NCI-H128 (cell line): ENCODE measurements around the gene DGKH.
"Not testable (repeated sequence)": the region's sequence is repeated elsewhere in the genome, so short reads cannot be mapped to it uniquely, and the experiment has no call there.

Experiments
- DNase-seq: peaks from one replicate; lab custom pipeline; 2025; ENCODE audit not compliant: unreplicated experiment; lab: John Stamatoyannopoulos, UW

The DGKH gene

DNA sequence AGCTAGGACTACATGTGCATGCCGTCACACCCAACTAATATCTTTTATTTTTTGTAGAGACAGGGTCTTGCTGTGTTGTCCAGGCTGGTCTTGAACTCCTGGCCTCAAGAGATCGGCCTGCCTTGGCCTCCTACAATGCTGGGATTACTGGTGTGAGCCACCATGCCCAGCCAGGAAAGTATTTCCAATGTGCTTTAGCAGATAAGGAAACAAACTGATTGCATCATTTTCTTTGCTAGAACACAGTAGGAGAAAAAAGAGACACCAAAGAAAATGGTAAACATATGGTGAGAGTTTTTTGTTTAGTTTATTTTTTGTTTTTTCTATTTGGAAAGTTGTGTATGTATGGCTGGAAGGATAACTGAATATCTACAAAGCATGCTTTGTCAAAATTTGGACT lies 176.6 kb downstream of the DGKH start:
- DNase-seq, result no peak

DNA sequence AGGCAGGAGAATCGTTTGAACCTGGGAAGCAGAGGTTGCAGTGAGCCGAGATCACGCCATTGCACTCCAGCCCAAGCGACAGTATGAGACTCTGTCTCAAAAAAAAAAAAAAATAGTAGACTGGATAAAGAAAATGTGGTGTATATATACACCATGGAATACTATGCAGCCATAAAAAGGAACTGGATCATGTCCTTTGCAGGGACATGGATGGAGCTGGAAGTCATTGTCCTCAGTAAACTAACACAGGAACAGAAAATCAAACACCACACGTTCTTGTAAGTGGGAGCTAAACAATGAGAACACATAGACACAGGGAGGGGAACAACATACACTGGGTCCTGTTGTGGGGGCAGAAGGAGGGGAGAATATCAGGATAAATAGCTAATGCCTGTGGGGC lies 178.3 kb downstream of the DGKH start:
- DNase-seq, result not testable (repeated sequence)

DNA sequence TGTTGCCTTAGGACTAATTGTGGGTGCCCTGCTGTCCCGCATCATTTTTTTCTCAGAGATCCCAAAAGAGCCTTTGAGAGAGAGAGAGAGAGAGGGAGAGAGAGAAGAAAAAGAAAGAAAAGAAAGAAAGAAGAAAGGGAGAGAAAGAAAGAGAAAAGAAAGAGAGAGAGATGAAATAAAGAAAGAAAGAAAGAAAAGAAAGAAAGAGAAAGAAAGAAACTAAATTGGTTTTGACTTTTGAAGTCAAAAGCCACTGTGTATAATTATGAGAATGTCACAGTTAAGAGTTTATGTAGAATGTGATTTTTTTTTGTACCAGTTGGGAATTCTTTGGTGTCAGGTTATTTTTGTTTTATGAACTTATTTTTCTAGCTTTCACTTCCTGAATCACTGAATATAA lies 180.1 kb downstream of the DGKH start:
- DNase-seq, result no peak

DNA sequence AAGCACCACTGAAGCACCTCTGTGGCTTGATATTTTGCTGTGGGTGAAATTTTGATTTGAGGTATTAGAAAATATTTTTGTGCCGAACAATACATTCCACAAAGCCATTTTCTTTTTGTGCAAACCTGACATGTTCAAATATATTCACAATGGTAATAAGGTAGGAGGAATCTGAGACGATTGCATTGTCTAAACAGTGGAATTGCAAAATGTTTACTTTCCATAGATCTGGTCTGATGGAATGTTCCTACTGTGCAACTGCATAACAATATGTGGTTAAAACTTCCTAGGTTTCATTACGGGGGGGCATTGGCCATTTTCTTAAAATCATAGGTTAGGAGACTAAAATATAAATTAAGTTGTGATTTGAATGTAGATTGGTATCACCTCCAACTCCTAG lies 180.8 kb downstream of the DGKH start:
- no peak for DNase-seq

DNA sequence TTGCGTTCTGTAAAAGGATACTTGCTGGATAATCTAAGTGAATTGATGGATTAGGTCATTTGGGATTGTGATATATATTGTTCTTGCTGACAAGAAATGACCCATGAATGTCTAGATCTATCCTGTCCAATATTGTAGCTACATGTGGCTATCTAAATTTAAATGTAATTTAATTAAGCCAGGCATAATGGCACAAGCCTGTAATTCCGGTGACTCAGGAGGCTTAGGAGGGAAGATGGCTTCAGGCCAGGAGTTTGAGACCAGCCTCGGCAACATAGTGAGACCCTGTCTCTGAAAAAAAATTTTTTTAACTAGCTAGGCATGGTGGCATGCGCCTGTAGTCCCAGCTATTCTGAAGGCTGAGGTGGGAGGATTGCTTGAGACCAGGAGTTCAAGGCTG lies 184.2 kb downstream of the DGKH start:
- no peak for DNase-seq

DNA sequence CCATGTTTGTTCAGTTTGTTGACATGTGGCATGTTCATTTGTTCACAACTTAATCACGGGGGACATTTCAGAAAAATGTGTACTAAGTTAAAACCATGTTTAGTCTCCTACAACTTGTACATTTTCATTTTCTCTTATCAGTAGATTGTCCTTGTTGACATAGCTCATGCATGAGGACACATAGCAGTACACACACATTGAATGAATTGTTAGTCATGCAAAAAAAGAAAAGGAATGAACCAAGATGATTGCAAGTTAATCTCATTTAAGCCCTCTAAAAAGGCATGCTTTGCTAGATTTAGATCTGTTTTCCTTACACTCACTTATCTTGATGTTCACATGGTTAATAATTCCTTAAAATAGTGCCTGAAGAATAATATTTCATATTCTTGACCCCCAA lies 185.3 kb downstream of the DGKH start:
- no peak for DNase-seq

DNA sequence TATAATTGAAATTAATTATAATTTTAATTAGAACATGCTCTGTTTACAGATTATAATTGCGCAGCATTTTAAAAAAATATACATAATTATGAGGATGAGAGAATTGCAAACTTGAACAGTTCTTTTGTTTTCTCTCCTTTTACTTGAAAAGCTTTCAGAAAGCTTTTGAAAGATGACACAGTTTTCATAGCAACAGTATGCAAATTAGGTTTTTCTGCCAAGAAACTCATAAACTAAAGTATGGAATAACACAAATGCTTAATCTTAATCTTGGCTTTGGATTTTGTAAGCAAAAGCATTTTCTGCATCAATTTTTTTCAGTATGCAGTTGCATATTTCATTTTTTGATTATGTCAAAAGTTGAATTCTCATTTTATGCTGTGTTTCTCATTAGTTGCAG lies 190.7 kb downstream of the DGKH start:
- DNase-seq, result no peak

DNA sequence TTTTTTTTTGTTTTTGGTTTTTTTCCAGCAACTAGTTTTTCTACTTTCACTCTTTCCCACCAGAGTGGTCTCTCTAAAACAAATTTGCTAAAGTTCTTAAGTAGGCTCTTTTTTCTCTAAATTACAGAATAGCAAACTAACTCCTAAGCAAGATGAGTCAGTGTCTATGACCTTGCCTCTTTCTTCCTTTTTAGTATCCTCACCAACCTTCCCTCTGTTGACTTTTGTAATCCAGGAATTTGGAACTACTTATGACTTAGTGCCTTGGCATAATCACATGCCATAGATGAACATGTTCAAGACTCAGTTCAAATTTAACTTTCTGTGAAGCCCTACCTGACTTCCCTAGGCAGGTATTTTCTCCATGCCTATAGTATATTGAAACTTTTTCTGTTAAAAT lies 191.2 kb downstream of the DGKH start:
- DNase-seq, result no peak

DNA sequence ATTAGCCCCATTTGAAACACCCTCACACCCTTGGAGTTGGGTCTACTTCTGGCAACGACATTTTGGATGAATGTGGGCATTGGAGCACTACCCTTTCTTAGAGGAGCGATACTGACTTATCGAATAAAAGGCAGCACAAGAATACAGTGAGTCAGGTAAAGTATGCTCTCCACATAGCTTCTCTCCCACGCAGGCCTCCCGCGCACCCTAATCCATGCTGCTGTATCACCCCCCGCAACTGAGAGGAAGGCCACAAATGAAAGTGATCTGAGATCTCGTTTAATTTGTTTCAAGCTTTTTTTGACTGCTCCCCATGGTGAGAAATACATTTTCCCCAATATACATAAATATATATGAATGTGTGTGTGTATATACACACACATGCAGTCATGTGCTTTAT lies 198.1 kb downstream of the DGKH start:
- no peak for DNase-seq

DNA sequence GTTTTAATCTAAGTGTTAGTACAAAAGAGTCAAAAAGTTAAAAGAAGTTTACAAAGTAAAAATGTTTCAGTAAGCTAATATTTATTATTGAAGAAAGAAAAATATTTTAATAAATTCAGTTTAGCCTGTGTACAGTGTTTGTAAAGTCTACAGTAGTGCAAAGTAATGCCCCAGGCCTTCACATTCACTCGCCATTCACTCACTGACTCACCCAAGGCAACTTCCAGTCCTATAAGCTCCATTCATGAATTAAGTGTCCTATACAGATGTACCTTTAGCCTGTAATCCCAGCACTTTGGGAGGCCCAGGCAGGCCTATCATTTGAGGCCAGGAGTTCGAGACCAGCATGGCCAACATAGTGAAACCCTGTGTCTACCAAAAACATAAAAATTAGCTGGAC lies 199.4 kb downstream of the DGKH start:
- DNase-seq, result no peak

DNA sequence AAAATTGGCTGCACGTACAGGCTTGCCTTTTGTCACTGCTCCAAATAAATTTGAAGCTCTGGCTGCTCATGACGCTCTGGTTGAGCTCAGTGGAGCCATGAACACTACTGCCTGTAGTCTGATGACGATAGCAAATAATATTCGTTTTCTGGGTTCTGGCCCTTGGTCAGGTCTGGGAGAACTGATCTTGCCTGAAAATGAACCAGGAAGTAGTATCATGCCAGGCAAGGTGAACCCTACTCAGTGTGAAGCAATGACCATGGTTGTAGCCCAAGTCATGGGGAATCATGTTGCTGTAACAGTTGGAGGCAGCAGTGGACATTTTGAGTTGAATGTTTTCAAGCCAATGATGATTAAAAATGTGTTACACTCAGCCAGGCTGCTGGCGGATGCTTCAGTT lies 207.4 kb downstream of the DGKH start:
- no peak for DNase-seq

DNA sequence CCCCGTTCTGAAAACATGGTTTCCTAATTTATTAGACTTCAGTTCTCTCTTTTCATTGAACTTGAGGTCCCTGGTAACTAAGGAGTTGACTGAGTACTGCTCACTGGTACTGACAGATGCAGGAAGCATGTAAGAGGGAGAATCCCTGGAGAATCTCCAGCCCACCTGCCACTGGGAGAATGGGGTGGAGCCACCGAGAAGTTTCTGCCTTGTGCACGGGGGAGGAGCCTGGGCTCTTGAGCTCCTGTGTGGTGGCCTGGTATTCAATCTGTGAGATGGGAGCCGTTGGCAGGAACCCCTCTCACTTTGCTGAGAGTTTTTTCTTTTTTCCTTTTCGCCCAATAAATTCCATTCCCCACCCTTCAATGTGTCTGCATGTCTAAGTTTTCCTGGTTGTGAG lies 210.3 kb downstream of the DGKH start:
- DNase-seq, result no peak

DNA sequence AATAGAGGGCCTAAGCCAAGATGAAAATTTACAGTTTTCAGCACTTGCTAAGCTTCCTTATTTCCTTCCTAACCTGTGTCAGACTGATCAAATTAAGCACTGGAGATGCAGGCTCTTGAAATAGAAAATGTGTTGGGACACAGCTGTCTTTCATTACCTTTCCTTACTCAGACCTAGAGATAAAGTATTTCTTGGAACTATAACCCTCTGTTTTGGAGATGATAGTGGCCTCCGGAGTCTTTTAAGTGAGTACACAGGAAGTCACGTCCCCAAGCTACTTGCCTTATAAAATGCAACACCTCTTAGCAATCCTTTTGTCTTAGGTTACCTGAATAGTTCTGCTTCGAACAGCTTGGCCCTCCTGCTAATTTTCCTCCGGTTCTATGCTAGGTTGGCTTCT lies 211.1 kb downstream of the DGKH start:
- DNase-seq, result no peak

DNA sequence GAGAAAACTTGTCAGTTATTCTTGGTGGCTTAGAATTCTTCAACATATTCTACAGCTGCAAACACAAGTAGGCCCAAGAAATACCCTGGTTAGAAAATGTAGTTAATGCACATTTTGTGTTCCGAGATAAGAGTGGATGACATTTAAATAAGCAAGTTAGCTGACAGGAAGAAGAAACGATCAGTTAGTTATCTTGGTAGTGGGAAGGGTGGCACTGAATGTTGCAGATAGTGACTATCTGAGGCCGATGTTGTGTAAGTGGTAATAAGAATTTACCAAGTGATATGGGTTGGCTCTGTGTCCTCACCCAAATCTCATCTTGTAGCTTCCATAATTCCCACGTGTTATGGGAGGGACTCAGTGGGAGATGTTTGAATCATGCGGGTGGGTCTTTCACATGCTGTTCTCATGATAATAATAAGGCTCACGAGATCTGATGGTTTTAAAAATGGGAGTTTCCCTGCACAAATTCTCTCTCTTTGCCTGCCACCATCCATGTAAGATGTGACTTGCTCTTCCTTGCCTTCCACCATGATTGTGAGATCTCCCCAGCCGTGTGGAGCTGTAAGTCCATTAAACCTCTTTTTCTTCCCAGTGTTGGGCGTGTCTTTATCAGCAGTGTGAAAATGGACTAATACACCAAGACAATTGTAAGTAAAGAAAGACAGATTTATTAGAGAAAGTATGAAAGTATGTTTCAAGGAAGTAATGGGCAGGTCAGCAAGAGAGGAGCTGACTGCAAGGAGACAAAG lies 212.6 kb downstream of the DGKH start:
- DNase-seq, result no peak

DNA sequence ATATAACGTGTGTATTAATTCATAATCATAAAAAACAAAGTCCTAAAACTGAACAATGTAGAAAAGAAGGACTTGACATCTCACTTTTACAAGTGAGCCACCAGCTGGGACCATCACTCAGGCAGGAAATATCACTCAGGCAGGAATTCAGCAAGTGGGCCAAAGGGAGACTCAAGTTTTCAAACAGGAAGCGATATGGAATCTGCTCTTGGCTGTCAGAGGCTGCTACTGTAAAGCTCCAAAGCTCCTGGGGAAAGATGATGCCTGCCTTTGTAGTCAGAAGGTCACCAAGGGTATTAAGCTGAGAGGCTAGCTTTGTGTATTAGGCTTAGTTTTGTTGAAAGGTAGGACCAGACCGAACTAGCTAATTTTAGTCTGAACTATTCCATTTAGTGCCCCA lies 218.0 kb downstream of the DGKH start:
- no peak for DNase-seq

DNA sequence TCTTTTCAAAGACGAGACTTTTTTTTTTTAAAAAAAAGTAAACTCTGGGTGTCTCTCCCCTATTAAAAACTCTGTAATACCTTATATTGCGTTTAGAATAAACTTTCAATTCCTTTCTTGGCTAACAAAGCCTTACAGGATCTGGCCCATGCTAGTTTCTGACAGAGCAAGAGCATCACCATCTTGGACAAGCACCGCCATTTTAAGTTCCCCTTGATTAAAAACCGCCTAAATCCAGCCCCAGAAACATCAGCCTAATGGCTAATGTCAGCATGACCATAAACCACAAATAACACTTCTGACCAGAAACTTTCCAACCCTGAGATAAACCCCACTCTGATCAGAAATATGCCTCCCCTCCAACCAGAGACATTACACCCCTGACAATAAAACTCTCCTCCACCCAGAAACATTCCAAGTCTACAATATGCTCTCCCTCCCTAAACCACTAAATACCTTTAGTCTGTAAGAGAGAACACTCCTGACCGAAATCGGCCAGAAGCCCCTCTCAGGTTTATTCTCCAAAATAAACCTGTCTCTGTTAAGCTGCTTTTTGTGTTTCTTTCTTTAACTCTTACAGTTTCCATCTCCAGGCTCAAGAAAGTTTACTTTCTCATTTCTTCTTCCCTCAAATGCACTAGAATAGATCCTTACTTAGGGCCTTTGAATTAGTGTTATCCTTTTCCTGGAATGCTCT lies 221.9 kb downstream of the DGKH start:
- DNase-seq, result no peak

DNA sequence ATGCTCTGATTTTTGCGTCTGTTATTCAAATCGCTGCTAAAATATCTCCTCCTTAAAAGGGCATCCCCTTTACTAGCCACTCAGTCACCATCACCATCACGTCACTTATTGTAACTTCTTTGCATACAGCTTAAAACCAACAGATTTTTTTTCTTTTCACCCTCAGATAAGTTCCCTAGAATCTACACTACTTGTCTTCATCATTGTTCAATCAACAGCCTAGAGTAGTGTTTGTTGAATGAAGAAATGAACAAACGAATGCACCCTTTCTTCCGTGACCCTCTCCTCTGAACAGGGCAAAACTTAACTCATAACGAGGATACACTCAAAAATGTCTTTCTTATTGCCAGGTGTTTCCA lies 222.4 kb downstream of the DGKH start:
- DNase-seq, result no peak

DNA sequence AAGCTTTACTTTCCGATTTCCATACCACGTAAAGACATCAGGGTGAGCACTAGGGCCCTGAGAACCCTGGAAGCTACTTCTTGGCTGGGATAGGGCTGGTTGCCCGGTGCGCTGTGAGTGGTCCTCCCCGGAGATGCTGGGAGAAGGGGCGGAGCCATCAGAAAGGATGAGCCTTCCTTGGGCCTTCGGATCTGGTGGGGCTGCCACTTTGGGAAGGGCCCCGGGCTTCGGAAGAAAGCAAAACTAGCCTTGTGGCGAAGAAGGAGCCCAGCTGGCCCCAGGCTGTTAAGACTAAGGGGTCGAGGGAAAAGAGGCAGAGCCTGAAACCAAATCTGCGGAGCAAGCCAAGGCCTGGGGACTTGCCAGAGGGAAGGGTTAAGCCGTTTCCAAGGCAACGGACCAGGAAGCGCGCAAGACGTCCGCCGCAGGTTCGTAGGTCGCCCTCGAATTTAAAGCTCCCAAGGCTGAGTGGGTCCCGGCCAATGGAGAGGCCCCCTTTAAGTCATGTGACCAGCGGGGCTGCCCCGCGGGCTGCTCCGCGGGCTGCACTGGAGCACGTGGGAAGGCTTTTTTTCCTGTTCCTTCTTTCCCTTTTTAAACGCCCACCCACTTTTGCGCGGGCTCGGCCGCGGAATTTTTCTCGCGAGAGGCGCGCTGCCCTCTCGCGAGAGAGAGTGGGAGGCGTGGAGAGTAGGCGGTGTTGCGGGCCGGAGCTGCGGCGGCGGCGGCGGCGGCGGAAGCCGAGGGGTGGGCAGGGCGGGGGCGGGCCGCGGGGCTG lies 223.1 kb downstream of the DGKH start:
- peak; percentile 90 for DNase-seq

DNA sequence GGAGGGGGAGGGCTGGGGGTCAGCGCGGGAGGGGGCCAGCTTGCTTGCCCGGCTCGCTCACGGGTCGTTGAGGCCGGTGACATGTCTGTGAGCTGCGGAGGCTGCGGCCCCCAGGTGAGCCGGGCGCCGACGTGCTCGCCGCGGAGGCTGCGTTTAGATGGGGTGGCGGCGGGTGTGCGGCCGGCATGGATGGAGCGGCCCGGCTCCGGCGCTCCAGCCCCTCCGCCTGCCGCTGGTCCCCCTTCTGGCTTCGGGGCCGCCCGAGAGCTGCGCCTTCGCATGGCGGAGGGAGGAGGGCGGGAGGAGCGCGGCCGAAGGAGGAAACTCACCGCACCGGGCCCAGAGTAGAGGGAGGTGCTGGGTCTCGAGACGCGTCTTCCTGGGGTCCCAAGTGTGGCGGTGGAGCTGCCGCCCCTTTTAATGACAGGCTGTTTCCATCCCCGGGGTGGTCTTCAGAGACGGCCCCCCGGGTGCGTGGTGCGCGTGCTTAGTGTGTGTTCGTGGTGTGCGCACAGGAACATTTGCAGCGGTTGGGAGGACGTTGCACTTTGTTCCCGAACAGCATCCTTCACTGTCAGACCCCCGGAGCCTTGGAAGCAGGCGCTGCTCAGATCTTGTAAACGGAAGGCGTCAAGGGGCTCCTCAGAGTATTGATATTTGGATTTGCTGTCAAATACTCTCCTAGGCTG lies 223.8 kb downstream of the DGKH start, which contains the start of gene AKAP11:
Gene AKAP11, plus strand, starts transcription at position 38 of the 689 bp plus-strand sequence. CDS start 14,197 bp downstream, outside the sequence.
- no peak for DNase-seq

DNA sequence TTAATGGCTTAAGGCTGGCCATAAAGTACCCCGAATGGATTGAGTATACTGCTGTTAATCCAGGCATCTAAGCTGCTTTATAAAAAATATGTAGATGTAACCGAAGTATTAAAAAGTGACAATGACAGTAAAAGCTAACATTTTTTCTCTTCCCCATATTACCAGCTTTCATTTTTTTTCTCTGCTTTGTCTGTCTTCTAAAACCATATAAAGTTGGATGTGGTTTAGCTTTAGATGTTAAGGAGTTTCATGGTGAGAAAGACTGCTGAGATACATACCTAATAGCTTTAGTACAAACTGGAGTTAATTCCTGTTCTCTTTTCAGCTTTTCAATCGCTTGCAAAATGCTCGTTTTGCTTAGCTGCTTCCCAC lies 224.3 kb downstream of the DGKH start:
- no peak for DNase-seq

DNA sequence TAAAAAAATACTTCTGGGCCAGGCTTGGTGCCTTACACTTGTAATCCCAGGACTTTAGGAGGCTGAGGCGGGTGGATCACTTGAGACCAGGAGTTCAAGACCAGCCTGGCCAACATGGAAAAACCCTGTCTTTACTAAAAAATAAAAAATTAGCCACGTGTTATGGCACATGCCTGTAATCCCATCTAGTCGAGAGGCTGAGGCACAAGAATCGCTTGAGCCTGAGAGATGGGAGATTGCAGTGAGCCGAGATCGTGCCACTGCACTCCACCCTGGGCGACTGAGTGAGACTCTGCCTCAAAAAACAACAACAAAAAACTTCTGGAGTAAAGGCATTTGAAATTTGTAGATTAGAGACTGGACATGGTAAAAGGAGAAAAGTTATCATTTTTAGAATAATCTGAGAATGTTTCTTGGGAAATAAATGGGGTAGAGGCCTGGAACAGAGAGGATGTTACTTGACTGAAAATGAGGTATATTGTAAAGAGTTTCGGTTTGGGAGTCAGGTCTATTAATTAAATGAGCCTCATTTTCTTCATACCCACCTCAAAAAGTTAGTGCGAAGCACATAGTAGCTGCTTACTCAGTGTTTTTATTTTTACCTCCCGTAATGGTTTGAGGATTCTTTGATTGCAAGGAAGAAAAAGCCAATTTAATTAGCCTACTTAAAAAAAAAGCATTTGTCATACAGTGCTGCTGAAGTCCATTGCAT lies 226.1 kb downstream of the DGKH start:
- no peak for DNase-seq
